GM08714 (cell line): ENCODE results near the gene RECQL5.
"Not testable (repeated sequence)": the region's sequence is repeated elsewhere in the genome, so short reads cannot be mapped to it uniquely, and the experiment has no call there.

Experiments
- H3K4me3 ChIP-seq: fragments of 200-500 bp; sonication (Bioruptor generic); 2 replicates; pipeline ENCODE4 v1.5.1; 2014; ENCODE audit warnings: mild to moderate bottlenecking, low read length, inconsistent platforms
- ZNF274 ChIP-seq: IDR thresholded peaks from 2 replicates; pipeline ENCODE4 v1.6.1; 2012; ENCODE audit warnings: mild to moderate bottlenecking, low read depth, low read length

Gene RECQL5

DNA sequence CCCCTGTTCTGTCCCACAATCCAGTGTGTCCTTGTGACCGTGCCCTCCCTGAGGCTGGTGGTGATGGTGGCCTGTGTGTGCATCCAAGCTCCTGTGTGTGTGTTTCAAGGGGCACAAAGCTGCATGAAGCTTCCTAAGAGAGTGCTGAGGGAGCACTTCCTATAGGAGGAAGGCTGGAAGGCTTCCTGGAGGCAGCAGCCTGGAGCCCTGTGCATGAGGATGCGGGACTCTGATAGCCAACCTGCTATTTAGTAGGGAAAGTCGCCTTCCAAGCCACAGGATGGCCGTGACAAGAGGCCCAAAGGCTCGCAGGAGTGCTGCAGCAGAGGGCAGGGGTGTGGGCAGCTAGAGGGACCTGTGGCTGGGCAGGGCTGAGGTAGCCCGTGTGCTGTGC is 71.0 kb downstream of the RECQL5 start:
- TF ChIP-seq ZNF274 = no peak
- no peak overlapping the region for H3K4me3 ChIP-seq

DNA sequence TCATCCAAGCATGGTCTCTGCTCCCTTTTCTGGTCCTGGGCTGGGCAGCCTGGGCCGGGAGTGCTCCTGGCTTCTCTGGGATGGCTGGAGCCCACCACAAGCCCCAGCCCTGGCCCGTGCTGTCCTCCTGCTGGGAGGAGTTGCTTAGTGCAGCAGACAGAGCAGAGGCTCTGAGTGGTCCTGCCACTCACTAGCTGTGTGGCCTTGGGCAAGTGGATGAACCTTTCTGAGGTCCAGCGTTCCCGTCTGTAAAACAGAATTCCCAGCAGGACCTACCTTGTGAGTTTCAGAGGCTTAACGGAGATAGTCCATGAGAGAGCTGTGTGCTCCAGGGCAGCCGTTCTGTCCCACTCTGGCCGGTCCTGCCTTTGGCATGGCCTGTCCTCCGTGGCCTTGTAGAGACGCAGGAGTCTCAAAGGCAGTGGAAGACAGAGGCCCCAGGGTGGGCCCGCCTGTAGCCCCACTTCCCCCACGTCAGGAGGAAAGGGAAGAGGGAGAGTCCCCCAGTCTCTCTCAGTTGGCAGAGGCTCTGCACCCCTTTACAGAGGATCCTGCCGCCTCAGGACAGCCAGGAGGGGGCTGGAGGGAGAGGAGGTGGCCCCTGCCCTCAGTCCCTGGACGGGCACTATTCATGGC is 71.6 kb downstream of the RECQL5 start:
- TF ChIP-seq ZNF274 = no peak
- no peak overlapping the region for H3K4me3 ChIP-seq

DNA sequence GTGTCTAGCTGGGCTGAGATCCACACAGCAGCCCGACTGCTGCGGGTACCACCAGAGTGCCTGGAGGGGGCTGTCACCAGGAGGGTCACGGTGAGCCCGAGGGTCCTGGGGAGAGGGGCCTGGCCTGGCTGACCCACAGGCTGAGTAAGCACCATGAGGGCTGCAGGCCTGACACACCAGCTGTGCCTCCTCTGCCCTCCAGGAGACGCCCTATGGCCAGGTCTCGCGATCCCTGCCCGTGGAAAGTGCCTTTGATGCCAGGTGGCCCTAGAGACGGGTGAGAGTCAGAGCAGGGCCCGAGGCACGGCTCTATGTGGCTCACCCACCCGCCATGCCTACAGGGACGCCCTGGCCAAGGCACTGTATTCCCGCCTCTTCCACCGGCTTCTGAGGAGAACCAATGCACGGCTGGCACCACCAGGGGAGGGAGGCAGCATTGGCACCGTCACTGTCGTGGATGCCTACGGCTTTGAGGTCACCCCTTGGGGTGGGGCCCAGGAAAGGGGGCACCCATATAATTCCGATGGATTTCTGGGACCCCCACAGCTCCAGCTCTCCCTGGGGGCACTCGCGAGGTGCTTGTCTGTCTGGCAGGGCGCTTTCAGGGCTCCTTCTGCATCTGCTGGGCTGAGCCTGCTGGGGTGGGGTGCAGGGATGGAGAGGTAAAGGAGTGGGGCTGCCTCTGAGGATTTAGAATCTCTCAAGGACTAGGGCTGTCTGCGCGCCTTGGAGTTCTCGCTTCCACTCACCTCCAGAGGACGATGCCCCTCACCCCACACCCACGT is 72.3 kb downstream of the RECQL5 start:
- TF ChIP-seq ZNF274 = no peak
- H3K4me3 ChIP-seq = no peak overlapping the region

DNA sequence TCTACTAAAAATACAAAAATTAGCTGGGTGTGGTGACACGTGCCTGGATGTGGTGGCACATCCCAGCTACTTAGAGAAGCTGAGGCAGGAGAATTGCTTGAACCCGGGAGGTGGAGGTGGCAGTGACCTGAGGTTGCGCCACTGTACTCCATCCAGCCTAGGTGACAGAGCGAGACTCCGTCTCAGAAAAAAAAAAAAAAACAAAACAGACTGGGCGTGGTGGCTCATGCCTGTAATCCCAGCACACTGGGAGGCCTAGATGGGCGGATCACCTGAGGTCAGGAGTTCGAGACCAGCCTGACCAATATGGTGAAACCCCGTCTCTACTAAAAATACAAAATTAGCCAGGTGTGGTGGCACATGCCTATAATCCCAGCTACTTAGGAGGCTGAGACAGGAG is 73.5 kb downstream of the RECQL5 start:
- not testable (repeated sequence) for H3K4me3 ChIP-seq

DNA sequence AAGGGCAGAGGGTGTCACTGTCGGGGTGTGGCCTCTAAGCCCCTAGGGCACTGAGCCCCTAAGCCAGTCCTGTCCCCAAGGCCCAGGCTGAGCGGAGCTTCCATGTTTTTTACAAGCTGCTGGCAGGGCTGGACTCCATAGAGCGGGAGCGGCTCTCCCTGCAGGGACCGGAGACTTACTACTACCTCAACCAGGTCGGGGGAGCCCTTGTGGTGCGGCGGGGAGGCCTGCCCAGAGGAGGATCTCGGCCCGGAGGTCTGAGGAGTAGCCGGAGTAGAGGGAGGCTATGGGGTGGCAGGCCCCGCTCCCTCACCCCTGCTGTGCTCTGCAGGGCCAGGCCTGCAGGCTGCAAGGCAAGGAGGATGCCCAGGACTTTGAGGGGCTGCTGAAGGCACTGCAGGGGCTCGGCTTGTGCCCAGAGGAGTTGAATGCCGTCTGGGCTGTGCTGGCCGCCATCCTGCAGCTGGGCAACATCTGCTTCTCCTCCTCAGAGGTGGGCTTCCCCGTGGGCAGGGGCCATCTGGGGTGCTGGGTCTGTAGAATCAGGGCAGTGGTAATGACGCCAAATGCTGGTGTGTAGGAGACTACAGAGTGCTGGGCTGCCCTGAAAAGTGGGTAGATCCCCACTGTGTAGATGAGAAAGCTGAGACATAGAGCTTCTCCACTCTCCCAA is 74.5 kb downstream of the RECQL5 start:
- no peak overlapping the region for H3K4me3 ChIP-seq
- no peak for TF ChIP-seq ZNF274

DNA sequence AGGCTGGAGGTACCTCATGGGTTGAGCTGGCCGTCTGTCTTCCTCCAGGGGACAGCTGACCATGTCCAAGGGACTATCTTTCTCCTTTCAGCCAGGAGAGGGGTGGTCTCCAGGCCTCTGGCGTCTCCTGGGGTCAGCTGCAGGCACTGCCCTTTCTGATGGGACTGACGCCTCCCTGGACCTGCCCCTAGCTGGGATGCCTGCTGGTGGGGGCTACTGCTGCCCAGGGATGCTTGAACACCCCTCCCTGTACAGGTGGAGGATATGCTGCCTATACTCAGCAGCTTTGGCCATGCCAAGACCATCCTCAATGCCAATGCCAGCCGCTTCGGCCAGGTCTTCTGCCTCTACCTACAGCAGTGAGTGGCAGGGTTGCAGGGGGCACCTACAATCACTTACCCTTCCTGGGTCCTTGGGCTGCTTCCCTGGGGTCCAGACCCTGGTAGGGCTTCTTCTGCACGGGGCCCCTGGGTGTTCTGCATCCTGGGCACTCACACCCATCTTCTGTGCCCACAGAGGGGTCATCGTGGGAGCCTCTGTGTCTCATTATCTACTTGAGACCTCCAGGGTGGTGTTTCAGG is 75.1 kb downstream of the RECQL5 start:
- H3K4me3 ChIP-seq = no peak overlapping the region
- TF ChIP-seq ZNF274 = no peak

DNA sequence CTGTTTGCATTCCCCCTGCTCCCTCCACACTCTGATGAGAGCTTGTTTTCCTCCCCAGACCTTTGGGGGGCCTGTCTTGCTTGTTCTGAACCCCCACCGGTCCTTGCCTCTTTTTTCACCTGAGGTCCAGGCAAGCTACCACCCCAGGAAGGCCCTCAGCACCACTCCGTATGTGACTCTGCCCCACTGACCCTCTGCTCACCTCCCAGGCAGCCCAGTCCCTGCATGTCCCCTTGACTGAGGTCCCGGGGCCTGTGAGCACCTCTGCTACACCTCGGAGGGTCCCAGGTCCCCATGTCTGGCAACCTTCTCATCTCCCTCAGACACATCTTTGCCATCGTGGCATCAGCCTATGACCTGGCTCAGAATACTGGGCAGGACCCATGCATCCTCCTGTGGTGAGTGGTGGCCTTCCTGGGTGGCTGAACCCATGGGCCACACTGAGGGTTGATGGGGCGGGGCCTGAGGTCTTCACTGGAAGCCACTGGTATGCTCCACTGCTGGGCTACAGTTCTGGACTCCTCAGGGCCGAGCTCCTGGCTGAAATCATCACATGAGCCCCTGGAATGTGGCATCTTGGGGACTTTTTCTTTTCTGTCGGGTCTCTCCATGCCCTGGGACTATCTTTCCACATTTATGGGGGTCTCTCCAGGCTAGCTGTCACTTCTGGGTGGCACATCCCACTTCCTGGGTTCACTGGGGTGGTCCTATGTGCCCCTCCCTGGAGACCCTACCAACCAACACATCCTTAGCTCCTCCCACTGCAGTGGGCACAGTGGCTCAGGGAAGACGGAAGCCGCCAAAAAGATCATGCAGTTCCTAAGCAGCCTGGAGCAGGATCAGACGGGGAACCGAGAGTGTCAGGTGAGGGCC is 75.9 kb downstream of the RECQL5 start:
- no peak for TF ChIP-seq ZNF274
- H3K4me3 ChIP-seq = no peak overlapping the region

DNA sequence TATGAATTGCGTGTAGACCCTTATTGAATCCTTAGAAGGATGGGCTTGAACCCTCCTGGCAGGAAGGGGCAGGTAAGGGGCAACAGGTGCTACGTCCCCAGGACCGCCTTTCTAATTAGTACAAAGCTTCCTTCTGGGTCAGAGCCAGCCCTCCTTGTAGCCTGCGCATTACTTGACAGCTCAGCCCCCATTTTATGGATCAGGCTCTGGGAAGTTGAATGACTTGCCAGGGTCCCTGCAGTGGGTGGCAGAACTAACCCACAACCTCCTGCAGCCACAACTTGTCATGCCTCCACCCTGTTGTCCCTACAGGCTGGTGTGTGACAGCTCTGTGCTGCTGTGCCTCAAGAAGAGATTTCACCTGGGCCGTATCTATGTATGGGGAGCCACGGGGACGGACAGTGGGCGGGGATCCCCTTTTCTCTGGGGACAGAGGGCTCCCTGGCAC is 76.6 kb downstream of the RECQL5 start:
- TF ChIP-seq ZNF274 = no peak
- H3K4me3 ChIP-seq = no peak overlapping the region

DNA sequence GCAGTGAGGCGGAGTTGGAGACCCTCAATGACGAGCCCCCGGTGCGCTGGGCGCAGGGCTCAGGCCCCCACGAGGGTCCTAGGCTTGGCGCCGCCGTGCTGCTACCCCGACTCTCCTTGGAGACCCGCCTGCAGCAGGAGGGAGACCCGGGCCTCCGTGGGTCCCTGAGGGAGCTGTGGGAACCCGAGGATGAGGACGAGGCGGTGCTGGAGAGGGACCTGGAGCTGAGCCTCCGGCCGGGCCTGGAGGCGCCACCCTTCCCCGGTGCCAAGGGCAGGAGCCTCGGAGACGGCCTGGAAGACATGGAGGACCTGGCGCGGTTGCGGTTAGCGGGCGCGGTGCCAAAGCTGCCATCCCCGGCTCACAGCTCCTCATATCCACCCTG is 77.0 kb downstream of the RECQL5 start:
- H3K4me3 ChIP-seq = no peak overlapping the region
- no peak for TF ChIP-seq ZNF274

DNA sequence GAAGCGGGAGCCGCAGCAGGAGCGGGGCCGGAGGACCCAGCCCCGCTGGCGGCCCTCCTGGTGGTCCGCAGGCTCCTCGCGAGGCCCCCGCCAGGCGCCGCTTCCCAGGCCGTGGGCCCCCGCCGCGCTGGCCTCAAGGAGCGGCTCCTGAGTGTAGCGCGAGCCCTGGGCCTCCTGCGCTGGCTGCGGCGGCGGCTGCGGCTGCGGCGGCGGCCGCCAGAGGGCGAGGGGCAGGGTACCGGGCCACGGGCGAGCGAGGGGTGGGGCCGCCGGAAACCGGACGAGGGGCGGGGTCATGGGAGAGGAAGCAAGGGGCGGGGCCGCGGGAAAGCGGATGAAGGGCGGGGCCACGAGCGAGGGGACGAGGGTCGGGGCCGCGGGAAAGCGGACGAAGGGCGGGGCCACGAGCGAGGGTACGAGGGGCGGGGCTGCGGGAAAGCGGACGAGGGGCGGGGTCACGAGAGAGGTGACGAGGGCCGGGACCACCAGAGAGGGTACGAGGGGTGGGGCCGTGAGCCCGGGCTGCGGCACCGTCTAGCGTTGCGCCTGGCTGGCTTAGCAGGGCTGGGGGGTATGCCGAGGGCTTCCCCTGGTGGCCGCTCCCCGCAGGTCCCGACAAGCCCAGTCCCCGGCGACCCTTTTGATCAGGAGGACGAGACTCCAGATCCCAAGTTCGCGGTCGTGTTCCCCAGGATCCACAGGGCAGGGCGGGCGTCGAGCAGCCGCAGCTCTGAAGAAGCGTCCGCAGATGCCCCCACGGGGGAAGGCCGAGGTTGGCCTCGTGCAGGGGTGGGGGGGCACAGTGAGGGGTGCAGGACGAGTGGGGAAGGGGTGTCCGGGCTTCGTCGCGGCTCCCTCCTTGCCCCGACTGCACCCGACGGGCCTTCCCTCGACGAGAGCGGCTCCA is 77.7 kb downstream of the RECQL5 start:
- no peak for TF ChIP-seq ZNF274
- peak overlapping the region; percentile 59; the same call in 1 of the 2 replicates for H3K4me3 ChIP-seq

DNA sequence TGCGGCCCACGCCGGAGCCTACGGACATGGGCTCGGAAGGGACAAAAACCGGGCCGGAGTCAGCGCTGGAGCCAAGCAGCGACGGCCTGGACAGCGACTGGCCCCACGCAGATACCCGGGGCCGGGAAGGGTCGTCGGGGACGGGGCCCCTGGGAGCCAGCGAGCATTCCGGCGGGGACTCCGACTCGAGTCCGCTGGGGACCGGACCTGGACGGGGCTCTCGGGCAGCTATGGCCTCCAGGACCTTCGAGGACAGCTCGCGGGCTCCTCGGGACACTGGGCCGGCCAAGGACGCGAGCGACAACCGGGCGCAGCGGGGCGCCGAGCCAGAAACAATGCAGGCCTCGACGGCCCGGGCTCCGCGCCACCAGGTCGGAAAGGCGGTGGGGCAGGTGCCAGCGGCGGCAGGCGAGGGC is 78.3 kb downstream of the RECQL5 start:
- no peak for TF ChIP-seq ZNF274
- H3K4me3 ChIP-seq = peak overlapping the region; percentile 15; the same call in 1 of the 2 replicates

DNA sequence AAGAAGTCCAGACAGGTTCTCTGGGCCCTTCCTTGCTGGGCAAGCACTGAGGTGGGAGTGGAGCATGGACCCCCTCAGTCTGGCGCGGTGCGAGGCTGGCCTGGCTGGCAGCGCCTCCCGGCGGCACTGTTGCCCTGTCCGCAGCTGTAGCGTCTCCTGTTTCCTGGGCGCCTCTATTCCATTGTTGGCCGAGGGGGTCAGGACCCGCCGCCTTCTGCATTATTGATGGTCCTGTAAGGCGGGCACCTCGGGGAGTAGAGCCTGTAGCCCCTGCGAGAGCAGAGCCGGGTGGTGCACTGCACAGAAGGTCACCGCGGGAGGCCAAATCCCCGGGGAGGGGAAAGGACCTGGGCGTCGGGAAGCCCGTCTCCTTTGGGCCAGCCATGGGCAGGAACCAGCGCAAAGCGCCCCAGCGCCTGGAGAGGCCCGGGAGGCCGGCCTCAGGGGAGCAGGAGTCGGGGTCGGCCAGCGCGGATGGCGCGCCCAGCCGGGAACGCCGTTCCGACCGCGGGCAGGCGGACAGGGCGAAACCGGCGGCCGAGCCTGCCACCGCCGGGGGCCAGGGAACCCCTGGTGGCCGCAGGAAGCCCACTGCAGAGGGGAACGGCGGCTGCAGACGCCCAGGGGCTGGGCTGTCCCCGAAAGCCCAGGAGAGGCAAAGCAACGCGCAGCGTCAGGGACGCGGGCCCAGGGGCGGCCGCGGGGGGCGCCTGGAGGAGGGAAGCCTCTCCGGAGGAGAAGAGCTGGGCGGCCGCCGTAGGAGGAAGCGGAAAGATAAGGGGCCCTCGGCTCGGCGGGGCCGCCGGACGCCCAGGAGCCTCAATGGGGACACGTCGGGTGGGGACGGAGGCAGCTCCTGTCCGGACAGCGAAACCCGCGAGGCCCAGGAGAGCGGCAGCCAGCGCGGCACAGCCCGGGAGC is 79.0 kb downstream of the RECQL5 start, which contains the start of gene MYO15B:
TSS of gene MYO15B (plus strand) at position 126 of the 921 bp plus-strand sequence. CDS start at position 384, 258 bp downstream.
- H3K4me3 ChIP-seq = no peak within 1 kb of the TSS; the same call in 1 of the 2 replicates
- TF ChIP-seq ZNF274 = no peak
